DMS114 treated with DMSO at 0.1 percent for 48 hours (cell line): ENCODE measurements around the gene NID2.

ENCODE experiments used
- DNase-seq: peaks from one replicate; lab custom pipeline; 2025; ENCODE audit not compliant: unreplicated experiment; lab: John Stamatoyannopoulos, UW

NID2 gene

DNA sequence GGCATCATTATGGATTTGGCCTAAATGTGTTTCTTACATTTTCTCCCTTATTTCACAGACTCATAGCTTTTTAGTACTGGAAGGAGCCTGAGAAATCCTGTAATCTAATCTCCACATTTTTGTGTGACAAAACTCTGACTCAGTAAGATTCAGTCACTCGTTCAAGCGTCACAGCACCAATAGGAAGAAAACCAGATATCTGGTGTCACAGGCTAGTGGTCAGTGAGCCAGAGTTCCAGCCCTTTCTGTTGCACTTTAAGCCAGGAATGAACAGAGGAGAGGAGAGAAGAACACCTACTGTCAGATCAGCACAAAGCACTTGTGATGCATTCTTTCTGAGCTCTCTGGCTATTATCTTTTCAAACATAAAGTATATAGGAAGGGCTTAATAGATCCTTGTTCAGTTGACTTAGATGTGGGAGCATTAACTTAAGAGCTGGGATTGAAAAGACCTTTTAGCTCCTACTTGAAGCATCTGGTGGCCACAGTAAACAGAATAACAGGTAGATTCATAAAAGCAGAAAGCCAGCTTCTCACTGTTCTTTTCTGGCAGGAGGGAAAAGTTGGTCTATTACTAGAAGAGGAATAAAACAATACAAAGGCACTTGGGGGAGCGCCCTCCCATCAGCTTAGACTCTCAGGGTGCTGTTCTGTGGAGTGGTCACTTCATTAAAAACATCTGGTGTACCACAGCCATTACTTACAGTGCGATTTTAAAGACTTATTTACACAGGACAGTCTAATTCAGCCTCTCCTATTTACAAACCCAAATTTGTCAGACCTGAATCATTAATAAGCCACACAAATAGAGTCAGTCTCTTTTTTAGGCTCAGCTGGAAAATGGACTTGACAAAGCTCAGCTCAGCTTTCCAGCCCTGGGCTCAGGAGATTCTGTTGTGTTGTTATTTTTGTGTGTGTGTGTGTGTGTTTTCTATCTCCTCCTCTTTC lies 12.2 kb upstream of the NID2 start:
- DNase-seq: no peak

DNA sequence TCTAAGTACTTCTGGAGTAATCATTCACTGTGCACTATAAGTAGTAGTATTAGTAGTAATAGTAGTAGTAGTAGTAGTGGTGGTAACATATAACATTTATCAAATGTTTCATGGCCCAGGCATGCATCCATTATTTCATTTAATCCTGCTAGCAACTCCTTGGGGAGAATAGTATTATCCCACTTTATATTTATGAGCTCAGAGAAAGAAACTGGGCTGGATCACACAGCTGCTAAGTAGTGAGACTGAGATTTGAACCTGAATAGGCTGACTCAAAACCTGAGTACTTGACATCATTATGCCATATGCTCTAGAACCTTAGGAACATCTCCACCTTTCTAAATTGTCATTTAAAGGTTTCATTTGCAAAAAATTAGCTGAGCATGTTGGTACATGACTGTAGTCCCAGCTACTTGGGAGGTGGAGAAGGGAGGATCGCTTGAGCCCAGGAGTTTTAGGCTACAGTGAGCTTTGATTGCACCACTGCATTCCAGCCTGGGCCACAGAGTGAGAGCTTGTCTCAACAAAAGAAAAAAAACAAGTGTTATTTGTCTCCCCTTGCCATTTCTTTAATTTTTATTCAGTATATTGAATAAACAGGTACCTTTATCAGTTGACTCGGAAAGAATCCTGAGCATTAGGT lies 11.4 kb upstream of the NID2 start:
- DNase-seq: no peak

DNA sequence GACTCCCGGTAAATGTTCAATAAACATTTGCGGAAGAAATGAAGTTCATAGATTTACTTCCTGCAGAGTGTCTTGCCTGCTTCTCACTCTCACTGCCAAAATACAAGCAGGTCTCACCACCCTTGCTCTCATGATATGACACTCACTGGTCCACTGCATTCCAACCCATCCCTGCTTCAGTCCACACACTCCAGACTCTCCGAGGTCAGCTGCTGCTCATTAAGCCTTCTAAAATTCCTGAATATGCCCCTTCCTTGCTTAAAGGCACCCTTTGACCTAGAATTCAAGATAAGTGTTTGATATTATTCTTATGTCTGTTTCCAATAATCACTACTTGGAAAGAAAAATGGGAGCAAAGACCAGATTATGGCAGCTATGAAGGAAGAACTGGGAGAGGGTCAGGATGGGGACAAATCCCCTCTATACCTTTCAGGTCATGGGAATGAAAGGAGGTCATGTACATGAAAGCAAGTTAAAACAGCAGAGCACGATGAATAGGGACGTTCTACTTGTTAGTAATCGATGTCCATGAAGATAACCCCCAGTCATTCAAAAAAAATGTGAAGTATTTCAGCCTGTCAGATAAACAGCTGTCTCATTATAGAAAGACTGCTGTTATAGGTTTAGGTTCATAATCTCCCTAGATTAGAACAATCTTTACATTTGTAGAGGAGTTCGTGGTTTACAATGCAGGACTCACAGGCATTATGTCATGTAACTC lies 10.5 kb upstream of the NID2 start:
- no peak for DNase-seq

DNA sequence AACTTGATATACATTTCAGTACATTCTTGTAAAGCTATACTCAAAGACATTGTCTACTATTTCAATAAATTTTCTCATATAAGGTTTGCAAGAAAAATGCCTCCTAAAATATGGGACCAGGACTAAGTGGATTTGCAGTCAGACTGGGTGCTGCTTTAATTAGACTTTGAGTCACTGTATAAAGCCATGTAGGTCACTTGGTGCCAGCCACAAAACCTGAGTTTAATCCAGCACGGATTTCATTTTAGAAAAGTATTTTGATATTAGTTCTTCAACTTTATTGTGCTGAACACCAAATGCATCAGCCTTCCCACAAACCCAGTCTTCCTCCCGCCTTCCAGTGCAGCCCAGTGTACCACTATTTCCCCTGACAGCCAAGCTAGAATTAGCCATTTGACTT lies 9.9 kb upstream of the NID2 start:
- no peak for DNase-seq

DNA sequence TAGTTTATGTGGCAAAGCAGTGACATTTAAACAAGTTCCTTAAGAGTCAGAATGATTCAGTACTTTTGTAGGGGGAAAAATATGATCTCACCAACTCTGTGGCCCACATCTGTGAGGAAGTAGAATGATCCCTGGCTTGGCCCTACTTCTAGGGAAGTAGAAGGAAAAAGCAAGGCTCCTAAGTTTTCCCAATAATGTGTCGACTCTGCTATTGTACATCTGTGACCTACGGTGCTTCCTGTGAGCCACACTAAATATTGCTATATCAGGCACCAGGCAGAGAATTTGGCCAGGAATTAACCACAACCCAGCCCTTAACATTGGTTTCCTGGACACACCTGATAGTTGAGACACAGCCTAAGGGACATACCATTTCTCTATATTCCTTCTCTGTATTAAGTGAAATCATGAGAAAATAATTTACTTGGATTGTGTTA lies 9.3 kb upstream of the NID2 start:
- no peak for DNase-seq

DNA sequence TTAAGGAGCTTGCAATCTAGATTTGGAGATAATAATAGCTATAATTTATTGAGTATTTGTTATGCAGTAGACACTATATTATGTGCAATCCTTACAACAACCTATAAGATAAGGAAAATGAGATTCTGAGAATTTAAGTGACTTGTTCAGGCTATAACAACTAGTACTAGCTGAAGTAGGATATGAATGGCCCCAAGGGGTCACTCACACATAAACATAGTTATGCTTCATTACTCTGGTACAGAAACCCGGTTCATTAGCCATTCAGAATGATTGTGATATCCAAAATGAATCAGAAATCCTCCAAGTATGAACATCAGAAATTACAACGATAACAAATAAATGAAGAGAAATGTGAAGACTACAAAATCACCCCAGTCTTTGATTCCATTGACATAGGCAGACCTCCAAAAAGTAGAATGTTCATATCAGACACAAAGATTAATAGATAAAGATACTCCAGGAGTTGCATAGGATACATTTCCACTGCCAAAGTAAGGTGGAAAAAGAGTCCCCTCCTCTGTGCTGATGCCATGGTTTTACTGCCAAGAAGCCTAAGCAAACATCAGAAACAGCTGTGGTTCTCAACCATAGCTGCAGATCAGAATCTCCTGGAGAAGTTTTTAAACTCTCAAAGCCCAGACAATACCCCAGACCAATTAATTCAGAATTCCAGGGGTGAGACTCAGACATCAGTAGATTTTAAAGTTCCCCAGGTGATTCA lies 8.6 kb upstream of the NID2 start:
- no peak for DNase-seq

DNA sequence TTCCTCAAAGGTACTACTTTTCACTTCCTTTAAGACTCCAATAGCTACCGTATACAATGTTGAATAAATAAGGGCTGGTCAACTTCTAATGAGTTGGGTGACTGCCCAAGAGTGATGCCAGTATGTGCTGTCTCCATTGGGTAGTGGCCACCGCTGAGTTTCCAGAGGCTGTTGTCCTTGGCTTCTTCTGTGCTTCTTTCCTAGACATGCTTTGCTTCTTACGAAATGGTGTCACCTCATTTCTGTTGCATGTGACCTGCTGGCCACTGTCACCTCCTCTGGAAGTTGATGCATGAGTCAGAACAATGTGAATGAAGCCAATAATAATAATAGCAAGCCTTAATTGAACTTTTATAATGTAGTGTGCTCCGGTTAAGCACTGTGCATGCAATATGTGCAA lies 7.5 kb upstream of the NID2 start:
- DNase-seq: no peak

DNA sequence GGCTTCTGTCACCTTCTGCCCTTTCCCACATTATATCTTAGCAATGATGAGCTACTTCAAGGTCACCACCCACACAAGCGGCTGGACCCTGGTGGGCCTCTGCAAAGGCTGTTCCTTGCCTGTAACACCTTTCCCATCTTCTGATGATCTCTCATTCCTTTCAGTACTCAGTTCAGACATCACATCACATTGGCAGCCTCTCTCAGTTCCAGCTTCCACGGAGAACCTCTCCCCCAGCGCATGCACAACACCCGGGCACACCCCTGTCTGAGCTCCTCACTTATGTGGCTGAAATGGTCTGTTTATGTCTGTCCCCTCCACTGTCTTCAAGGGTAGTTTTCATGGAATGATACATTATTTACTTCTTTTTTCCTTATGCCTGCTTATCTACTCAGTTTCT lies 6.5 kb upstream of the NID2 start:
- DNase-seq: no peak

DNA sequence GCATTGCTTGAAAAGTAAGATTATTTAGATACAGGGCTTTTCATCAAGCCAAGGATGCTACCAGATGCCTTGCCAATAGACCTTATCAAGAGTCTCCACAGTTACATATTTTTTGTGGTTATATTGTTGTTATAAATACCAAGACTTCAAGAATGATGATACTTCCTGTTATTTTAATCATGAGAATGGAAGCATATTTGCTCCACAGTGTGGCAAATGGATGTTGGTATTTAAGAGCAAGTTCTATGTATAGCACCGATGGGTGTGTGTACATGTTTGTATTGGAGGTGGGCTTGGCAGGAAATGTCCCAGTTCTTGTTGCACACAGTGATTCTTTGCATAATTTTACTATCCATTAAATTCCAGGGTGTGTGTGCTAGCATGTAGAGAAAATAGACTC lies 4.4 kb upstream of the NID2 start:
- no peak for DNase-seq

DNA sequence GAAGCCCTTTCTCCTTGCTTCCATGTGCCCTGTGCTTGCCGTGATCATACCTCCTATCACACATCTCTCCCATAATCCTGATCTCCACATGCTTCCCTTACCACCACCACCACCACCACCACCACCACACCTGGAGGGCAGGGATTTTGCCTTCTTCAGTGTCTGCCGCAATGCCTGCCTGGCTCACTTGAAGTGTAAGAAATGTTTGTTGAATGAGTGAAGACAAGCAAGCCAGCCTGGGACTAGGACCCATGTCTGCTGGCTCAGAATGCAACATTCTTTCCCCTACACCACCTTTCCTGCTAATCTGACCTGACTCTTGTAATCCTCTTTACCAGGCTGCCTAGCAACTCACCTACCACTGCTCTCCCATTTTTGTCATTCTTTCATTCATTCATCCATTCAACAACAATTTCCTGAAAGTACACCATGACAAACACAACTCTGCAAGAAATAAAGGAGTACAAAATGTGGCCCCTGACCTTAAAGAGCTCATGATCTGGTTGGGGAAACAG lies 3.5 kb upstream of the NID2 start:
- DNase-seq: no peak

DNA sequence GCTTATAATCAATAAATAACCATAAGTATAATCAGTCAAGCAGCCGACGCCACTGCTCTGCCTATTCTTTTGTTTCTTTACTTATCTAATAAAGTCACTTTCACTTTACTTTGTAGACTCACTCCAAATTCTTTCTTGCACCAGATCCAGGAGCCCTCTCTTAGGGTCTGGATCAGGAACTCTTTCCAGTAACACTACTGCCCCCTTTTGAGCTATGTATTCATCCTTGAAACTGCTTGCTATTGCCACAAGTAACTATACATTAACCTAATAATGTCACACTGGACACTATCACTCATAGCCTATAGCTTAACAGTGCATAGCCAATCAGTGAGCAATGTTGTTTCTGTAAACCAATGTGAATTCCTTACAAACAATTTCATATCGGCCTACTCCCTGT lies 2.8 kb upstream of the NID2 start:
- DNase-seq: no peak

DNA sequence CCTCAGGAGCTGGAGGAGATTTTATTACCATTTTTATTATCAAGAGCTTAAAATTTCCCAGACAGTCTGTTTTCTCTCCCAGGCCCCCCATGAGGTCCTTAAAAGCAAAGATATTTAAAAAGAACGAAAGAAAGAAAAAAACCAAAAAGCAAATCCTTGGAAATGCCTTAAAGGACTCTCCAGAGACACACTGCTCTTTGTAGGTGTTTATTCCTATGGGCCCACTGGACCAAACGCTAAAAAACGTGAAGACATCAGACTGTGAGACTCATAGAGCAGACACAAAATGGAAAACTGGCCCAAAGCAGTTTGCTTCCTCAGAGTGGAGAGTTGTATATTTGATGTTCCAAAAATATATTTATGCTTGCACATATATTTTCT lies 1.2 kb upstream of the NID2 start:
- no peak for DNase-seq

DNA sequence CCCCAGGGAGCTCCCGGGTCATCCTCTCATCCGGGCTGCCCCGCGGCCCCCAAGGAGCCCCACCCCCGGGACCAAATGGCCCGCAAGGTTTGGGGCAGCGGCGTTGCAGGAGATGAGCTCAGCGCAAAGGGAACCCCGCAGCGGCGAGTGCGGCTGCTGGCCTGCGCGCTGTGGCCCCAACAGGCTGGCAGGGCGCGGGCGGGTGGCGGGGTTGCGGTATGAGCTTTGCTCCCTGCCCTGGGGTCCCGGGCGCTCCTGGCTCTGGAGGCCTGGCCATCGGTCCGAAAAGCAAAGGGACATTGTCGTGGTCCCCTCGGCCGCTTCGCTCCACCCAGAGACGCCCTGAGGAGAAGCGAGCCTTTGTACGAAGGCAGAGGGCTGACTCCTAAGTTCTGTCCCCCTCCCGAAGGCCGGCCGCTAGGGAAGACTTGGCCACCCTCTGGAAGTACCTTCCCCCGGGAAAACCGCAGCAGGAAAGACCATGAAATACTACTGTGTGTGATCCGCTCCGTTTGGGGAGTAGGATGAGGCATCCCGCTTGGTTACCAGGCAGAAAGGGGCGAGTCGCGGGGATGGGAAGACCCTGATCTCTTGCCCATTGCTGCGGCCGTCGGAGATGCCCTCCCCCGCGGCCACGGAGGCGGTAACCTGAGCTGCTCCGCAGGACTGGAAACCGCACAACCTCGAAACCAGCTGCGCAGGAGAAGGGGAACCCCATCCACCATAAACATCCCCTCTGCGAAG lies 620 bp upstream of the NID2 start:
- no peak for DNase-seq

DNA sequence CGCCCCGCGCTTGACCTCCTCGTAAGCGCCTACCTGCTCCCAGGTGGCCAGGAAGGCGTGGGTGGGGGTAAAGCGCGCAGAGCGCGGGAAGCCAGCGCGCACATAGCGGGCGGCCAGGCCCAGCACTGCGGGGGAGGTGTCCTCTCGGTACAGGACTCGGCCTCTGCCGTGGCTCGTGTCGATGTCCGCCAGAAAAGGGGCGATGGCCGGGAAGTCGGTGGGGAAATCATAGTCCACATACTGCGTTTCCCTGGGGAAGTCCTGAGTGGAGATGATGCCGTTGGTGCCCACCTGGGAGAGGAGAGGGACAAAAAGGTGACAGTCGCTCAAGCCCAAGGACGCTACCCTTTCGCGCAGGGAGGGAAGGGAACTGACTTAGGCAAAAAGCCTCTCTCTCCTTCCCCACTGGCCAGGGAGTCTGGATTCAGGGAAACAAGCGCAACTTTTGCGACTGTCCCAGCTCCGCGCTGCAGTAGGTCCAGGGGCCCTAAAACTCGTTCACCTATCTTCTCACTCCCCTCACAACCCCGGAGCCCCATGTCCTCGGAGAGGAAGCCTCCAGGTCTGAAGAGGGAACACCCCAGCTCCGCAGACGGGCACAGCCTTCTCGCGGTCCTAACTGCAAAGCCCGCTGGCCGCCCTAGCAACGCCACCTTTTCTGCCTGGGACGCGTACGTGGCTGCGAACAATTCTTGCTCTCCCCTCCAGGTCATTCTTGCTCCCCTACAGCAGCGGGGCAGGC lies 815 bp downstream of the NID2 start:
- DNase-seq: no peak

DNA sequence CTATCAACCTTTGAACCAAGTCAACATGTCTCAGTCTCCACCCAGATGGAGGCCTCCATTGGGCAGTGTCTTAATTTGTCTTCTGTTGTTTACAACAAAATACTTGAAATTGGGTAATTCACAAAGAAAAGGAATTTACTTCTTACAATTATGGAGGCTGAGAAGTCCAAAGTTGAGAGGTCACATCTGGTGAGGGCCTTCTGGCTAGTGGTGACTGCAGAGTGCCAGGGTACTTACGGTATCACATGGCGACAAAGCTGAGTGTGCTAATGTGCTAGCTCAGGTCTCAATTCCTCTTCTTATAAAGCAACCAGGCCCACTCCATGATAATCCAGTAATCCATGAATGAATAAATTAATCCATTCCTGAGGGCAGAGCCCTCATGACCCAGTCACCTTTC lies 4.7 kb downstream of the NID2 start:
- no peak for DNase-seq

DNA sequence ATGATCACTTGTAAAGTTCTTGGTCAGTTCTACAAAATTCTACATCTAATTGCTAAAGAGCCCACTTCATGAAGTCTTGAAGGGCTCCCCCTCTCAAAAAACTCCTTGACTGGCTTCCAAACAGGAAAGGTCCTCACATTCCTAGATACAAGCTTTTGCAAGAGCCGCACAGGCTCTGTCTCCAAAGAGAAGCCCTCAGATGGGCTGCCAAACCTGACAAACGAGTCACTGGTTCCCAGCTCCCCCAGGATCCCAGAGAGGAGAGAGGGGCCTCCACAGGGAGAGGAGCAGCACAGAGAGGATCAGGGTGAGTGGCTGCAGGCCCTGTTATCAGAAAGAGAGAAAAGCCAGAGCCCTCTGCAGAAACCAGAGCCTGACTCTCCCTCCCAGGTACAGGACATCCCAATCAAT lies 5.8 kb downstream of the NID2 start:
- no peak for DNase-seq

DNA sequence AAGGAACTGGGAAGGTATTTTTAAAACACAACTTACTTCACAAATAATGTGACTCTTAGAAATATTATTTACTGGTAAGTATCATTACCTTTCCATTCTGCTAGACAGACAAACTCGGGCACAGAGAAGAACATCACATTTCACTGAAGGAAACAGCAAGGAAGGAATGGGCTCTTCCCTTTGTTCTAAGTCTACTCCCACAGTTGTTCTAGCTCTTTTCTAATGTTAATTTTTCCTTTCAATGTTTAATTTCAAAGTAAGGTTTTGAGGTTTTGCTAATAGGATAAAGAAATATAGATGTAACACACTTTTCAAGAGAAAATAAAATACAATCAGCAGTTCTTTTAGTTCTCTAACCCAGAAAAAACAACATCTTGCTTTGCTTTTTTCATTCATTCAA lies 7.0 kb downstream of the NID2 start:
- no peak for DNase-seq

DNA sequence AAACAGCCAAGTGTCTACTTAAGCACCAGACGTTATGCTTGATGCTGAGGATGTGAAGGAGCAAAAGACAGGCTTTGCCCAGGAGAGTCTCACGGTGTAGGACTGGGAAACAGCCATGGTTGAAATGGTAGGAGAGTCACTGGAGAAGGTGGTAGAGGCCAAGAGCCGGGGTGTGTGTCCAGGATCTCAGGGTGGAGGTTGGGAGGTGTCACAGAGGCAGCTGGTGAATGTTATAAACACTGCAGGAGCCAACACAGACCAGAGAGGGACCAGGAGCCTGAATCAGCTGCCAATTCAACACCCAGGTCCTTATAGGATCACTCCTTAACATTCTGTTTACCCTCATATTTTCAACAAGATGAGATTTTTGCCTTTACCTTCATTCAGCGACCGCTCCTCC lies 7.5 kb downstream of the NID2 start:
- no peak for DNase-seq

DNA sequence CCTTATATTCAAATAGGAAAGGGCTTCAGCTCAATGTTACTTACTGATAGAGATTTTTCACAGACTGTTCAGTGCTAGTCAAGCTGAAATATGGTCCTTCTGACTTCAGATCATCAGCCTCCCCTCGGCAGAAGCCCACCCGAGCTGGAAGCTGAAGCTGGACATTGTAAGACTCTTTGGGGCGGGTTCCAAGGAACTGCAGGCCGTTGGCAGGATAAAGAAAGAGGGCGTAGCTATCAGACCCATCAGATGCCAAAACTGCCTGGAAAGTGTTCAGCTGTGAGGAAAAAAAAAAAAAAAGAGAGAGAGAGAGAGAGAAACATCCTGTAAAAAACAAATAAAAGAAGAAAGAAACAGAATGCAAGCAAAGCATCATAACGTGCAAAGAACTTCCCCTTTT lies 8.8 kb downstream of the NID2 start:
- DNase-seq: no peak

DNA sequence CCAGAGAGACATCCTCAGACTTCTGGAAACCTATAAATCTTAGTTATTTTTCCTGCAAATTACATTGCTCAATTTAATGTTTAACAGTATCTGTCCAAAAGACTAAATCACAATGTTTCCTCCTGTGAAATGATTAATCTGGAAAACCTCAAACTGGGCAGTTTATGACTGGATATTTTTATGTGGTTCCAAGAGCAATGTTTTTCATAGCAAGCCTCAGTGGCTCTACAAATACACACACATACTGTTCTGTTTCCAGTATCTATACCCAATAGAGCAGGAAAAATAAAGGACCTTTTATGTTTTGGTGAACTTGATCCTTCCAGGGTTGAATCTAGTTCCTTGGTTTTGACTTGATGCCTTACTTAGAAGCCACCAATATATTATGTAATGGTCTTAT lies 9.2 kb downstream of the NID2 start:
- no peak for DNase-seq
